Lower leg skin (tissue), 3 donors: ENCODE data around the gene NOLC1.

Experiments used
- CTCF ChIP-seq, 3 donors: fragments of 450-650 bp; IDR thresholded peaks; one replicate each; pipeline ENCODE4 v1.5.1; 2016; ENCODE audit warnings: antibody characterized with exemption in 3 of 3, mild to moderate bottlenecking in 3 of 3, moderate library complexity in 2 of 3
- POLR2A ChIP-seq, 2 donors: fragments of 450-650 bp; IDR thresholded peaks; one replicate each; pipeline ENCODE4 v1.6.1; 2016 to 2017; ENCODE audit warnings: antibody characterized with exemption in 2 of 2, mild to moderate bottlenecking in 1 of 2, moderate library complexity in 1 of 2

DNA sequence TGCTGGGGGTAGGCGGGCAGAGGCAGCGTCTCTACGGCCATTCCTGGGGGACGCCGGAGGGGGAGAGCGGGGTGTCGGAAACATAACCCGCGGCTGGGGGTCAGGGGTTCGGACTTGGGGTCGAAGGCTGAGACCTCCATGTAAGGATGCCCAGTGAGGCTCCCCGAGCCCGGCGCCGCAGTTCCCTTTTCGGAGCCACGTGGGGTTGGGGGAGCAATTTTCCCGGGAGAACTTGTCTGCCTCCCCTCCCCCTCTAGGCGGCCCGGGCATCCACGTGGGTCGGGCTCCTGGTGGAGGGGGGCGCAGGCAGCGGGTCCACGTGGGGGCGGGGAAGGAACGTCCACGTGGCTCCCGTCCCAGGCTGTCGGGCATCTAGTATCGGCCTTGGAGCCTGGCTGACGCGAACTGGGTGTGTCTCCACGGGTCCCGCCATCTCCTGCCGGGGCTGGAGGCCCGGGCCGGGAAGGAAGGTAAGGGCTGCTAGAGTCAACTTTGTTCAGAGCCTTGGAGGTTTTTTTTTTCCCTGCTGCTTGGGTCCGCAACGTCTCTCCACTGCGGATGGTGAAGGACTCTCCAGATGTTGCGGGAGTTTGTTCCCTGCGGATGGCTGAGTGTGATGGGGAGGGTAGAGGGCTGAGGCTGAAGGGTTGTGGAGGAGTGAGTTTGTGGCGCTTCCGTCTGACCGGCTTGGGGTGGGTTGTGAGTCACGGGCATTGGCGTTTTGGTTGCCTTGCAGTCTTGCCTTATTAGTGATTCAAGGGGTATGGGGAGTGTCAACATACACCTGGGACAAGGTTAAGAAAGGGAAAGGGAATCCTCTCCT lies 18.6 kb upstream of the NOLC1 start:
- TF ChIP-seq CTCF (IDR thresholded peaks at IDR 0.05) (no peak), POLR2A (IDR thresholded peaks at IDR 0.05) (no peak)
